Upper lobe of right lung (tissue), 1 donor: ENCODE data around the gene LAMA2. TPM values are rescaled to one million over a fixed set of nuclear protein-coding genes. Genes with fewer than 3 reads are reported as not detected.

Experiments used
- ATAC-seq: fragments of 200-7000 bp; cut with Tn5 transposase; one replicate; pipeline ENCODE4 v1.9.1; 2020; ENCODE audit warnings: mild to moderate bottlenecking, moderate library complexity
- DNase-seq: peaks from one replicate; pipeline ENCODE4 v3.0.0-alpha.2; 2020
- H3K27ac ChIP-seq: fragments of 200-600 bp; one replicate; pipeline ENCODE4 v1.8.0; 2022
- H3K27me3 ChIP-seq: fragments of 200-600 bp; one replicate; pipeline ENCODE4 v1.8.0; 2022; ENCODE audit warnings: mild to moderate bottlenecking
- H3K36me3 ChIP-seq: fragments of 200-600 bp; one replicate; pipeline ENCODE4 v1.8.0; 2022
- H3K4me1 ChIP-seq: fragments of 200-600 bp; one replicate; pipeline ENCODE4 v1.8.0; 2022
- H3K4me3 ChIP-seq: fragments of 200-600 bp; one replicate; pipeline ENCODE4 v1.8.0; 2022; ENCODE audit warnings: mild to moderate bottlenecking
- H3K9me3 ChIP-seq: fragments of 200-600 bp; one replicate; pipeline ENCODE4 v1.8.0; 2022
- intact Hi-C: fragments of 100-400 bp; cut with DNase I; formaldehyde crosslinking; loops from one replicate; pipeline ENCODE4 v1.11.0; 2022
- total RNA-seq: library from RNA; stranded (reverse); fragmentation: NEBNext Ultra II Directional; extraction: Animal tissue kit (Norgen Biotek cat#: 25700); gene quantifications from one replicate; pipeline ENCODE4 v1.2.1, GENCODE V29; 2021
- TF ChIP-seq, protein P1 (sequence below): fragments of 200-600 bp; IDR thresholded peaks from one replicate; pipeline ENCODE4 v1.8.0; 2022; ENCODE audit warnings: antibody characterized with exemption
- donor health status: DM: no; HTN: yes; CAD: no; lungs with severe emphysema.

Gene LAMA2
- total RNA-seq, 1 donor from 2014 or later: 42.1 TPM

DNA sequence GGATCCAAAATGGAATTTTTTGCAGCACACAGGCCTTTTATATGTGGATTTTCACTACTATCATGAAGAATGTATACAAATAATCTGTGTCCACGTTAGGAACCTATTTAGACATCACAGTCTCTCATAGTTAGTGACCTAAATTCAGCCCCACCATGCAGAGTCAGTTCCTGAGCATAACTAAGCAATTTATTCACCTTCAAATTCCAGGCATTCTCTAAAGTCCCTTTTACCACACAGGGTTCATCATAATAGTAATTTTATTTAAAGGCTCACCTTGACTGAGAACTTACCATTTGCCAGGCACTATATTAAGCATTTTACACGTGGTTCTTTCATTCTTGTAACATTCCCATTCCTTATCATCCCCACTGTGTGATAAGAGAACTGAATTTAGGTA, 473.2 kb downstream of the LAMA2 start:
- TF ChIP-seq, protein P1, sequence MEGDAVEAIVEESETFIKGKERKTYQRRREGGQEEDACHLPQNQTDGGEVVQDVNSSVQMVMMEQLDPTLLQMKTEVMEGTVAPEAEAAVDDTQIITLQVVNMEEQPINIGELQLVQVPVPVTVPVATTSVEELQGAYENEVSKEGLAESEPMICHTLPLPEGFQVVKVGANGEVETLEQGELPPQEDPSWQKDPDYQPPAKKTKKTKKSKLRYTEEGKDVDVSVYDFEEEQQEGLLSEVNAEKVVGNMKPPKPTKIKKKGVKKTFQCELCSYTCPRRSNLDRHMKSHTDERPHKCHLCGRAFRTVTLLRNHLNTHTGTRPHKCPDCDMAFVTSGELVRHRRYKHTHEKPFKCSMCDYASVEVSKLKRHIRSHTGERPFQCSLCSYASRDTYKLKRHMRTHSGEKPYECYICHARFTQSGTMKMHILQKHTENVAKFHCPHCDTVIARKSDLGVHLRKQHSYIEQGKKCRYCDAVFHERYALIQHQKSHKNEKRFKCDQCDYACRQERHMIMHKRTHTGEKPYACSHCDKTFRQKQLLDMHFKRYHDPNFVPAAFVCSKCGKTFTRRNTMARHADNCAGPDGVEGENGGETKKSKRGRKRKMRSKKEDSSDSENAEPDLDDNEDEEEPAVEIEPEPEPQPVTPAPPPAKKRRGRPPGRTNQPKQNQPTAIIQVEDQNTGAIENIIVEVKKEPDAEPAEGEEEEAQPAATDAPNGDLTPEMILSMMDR: no peak
- Histone ChIP-seq H3K27me3 (no peaks in the 10 kb centered on the region), H3K4me3 (no peak overlapping the region), H3K27ac (no peak overlapping the region), H3K36me3 (no peaks in the 10 kb centered on the region), H3K4me1 (no peaks in the 10 kb centered on the region), H3K9me3 (no peaks in the 10 kb centered on the region)
- DNase-seq: no peak
- intact Hi-C loops: no loop called here
- ATAC-seq: no peak

DNA sequence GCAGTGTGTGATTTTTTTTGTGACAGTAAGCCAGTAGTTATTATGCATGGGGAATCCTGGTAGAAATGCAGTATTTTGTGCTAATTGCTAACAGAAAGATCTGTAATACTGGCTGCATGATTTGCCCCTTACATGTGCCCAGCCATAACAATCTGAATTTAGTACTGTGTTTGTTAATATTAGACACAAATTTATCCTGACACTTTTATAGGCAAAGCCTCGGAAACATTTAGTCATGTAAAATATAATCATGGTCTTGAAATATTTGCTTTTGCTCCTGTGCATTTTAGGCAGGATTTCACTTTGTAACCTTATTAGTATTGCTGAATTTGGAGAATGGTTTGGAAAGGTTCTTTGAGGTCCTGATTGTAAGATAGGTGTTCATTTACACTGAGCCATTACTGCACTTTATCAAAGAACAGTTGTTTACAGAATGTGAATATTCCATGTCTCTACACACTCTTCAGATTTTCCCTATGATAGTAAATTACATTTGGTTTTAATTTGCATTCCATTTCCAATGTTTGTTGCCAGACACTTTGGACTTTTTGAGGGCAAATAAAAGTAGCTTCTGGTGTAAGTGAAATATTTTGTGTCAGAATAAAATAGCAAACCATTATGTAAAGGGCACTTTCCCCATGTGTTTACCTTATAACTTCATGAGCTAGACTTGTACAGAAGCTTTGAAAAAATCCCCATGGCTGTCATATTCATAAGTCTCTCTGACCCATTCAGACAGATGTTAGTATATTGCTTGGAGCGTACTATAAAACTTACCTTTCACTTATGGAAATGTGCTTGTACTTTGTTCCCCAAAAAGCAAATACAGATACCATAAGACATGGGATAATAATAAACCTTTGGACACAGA, 477.1 kb downstream of the LAMA2 start:
- DNase-seq: no peak
- no peak overlapping the region for H3K27ac ChIP-seq
- no peak for ATAC-seq
- H3K9me3 ChIP-seq: no peaks in the 10 kb centered on the region
- no peaks in the 10 kb centered on the region for H3K27me3 ChIP-seq
- no peak overlapping the region for H3K4me3 ChIP-seq
- TF ChIP-seq, protein P1: no peak
- H3K36me3 ChIP-seq: no peaks in the 10 kb centered on the region
- intact Hi-C loops: loop anchor here (5.0 kb wide), 1 partner anchor 303 kb away; no protein-coding TSS in a partner anchor
- no peaks in the 10 kb centered on the region for H3K4me1 ChIP-seq

DNA sequence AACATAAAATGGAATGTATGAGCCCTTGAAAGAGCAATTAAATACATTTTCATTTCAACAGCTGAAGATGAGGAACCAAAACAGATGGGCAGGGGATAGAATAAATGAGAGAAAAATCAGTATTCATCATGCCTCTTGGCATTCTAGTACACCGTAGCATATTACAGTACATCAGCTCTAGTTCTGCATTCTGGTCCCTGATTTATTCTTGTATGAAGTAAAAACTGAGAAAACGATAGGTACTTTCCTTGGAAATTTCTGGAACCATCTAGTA, 477.7 kb downstream of the LAMA2 start:
- TF ChIP-seq, protein P1: no peak
- Histone ChIP-seq H3K36me3 (no peaks in the 10 kb centered on the region), H3K9me3 (no peaks in the 10 kb centered on the region), H3K27me3 (no peaks in the 10 kb centered on the region), H3K27ac (no peak overlapping the region), H3K4me3 (no peak overlapping the region), H3K4me1 (no peaks in the 10 kb centered on the region)
- DNase-seq (no peak), ATAC-seq (no peak)
- intact Hi-C loops: loop anchor here (5.0 kb wide), 1 partner anchor 303 kb away; no protein-coding TSS in a partner anchor

DNA sequence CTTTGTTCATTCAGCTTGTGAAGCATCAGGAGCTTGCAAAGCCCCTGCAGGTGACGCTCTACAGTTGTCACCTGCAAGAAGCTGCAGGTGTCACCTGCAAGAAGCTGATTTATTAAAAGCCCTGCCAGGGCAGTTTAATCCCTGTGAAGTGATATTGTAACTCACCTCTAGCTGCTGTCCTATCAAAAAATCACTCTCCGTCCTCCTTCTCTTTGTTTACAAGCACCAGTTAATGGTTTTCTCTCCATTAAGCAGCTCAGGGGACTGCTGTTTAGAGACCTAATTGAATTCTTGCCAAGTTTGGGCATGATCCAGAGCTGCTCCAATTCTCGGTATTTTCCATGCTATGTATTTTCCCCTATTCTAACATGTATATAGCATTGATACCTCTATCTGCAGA, 481.1 kb downstream of the LAMA2 start:
- no peak for DNase-seq
- Histone ChIP-seq H3K4me1 (no peaks in the 10 kb centered on the region), H3K27ac (no peak overlapping the region), H3K9me3 (no peaks in the 10 kb centered on the region), H3K27me3 (no peaks in the 10 kb centered on the region), H3K4me3 (no peak overlapping the region), H3K36me3 (no peaks in the 10 kb centered on the region)
- TF ChIP-seq, protein P1: no peak
- intact Hi-C loops: loop anchor here (5.0 kb wide), 1 partner anchor 307 kb away; no protein-coding TSS in a partner anchor
- no peak for ATAC-seq

DNA sequence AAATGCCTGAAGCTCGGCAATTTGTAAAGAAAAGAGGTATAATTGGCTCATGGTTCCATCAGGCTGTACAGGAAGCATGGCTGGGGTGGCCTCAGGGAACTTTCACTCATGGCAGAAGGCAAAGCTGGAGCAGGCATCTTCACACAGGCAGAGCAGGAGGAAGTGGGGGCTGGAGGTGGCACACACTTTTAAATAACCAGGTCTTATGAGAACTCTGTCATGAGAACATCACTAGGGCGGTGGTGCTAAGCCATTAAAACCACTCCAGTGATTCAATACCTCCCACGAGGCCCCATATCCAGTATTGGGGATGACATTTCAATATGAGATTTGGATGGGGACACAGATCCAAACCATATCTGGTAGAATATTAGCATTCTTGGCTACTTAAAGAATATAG, 481.8 kb downstream of the LAMA2 start:
- no peak for ATAC-seq
- intact Hi-C loops: loop anchor here (5.0 kb wide), 1 partner anchor 307 kb away; no protein-coding TSS in a partner anchor

More for the DNA sequence above, 481.8 kb downstream of the LAMA2 start:
- no peaks in the 10 kb centered on the region for H3K36me3 ChIP-seq
- TF ChIP-seq, protein P1: no peak
- no peak overlapping the region for H3K4me3 ChIP-seq
- peaks cover 2% of the 10 kb centered on the region for H3K4me1 ChIP-seq
- DNase-seq: no peak
- no peaks in the 10 kb centered on the region for H3K27me3 ChIP-seq
- H3K9me3 ChIP-seq: no peaks in the 10 kb centered on the region
- H3K27ac ChIP-seq: no peak overlapping the region
